ENCODE data around the gene SPTBN5.

DNA sequence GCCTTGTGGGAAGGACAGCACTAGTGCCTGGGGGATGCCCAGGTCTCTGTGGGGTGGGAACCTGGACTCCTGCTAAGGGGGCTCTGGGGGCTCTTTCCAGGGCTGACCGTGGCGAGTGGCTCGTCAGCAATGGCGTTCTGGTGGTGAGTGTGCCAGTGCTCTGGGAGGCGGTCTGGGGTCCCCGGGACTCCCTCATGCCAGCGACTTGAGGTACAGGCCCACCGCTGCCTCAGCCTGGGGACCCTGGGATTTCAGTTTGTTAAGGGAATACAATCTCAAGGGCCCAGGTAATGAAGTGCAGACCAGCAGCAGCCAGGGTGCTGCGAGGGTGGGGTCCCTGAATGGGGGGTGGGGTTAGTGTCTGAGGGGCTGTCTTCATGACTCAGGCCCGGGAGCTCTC, 52.7 kb downstream of the SPTBN5 start:
- TF ChIP-seq, protein P1, sequence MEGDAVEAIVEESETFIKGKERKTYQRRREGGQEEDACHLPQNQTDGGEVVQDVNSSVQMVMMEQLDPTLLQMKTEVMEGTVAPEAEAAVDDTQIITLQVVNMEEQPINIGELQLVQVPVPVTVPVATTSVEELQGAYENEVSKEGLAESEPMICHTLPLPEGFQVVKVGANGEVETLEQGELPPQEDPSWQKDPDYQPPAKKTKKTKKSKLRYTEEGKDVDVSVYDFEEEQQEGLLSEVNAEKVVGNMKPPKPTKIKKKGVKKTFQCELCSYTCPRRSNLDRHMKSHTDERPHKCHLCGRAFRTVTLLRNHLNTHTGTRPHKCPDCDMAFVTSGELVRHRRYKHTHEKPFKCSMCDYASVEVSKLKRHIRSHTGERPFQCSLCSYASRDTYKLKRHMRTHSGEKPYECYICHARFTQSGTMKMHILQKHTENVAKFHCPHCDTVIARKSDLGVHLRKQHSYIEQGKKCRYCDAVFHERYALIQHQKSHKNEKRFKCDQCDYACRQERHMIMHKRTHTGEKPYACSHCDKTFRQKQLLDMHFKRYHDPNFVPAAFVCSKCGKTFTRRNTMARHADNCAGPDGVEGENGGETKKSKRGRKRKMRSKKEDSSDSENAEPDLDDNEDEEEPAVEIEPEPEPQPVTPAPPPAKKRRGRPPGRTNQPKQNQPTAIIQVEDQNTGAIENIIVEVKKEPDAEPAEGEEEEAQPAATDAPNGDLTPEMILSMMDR (IDR thresholded peaks at IDR 0.05; ENCODE audit: low read length), result no peak
- TF ChIP-seq EZH2 (optimal IDR thresholded peaks at IDR 0.05; ENCODE audit: low read depth, low read length), result no peak

All from MM.1S (cell line).